ENCODE measurements around the gene SAC3D1.

GRCh38 chr11:65090628-65091027, 49.6 kb downstream of the SAC3D1 start:
- TF ChIP-seq CTCF (IDR thresholded peaks at IDR 0.05) = no peak
- TF ChIP-seq POLR2A (IDR thresholded peaks at IDR 0.05) = no peak

All from Peyer's patch (tissue), 4 donors.